Lung (tissue), 12 donors: ENCODE results near the gene ADIRF. TPM values are rescaled to one million over a fixed set of nuclear protein-coding genes. Genes with fewer than 3 reads are reported as not detected.
"Not testable (repeated sequence)": the region's sequence is repeated elsewhere in the genome, so short reads cannot be mapped to it uniquely, and the experiment has no call there.

Source experiments
- ATAC-seq: fragments of 200-7000 bp; cut with Tn5 transposase; one replicate; pipeline ENCODE4 v1.9.1; 2020; ENCODE audit warnings: moderate number of reproducible peaks; ENCODE audit not compliant: insufficient read depth, low FRiP score
- DNase-seq, 3 donors: peaks; one replicate each; pipeline ENCODE4 v3.0.0-alpha.2; 2013 to 2017
- H3K27ac ChIP-seq, 2 donors: one replicate each; pipeline ENCODE4 v1.5.1; 2013; ENCODE audit warnings: mild to moderate bottlenecking in 2 of 2, moderate library complexity in 2 of 2, control low read depth in 1 of 2, inconsistent platforms in 1 of 2, low read depth in 1 of 2, low read length in 1 of 2
- H3K27me3 ChIP-seq, 3 donors: one replicate each; pipeline ENCODE4 v1.5.1; 2013; ENCODE audit warnings: low read length in 2 of 3; ENCODE audit not compliant: control insufficient read depth in 3 of 3, insufficient read depth in 3 of 3
- H3K36me3 ChIP-seq, 4 donors: one replicate each; pipeline ENCODE4 v1.5.1; 2013; ENCODE audit warnings: low read length in 4 of 4, mild to moderate bottlenecking in 1 of 4, moderate library complexity in 1 of 4; ENCODE audit not compliant: control insufficient read depth in 4 of 4, insufficient read depth in 4 of 4
- H3K4me1 ChIP-seq, 5 donors: one replicate each; pipeline ENCODE4 v1.5.1; 2013; ENCODE audit warnings: low read length in 5 of 5, mild to moderate bottlenecking in 2 of 5, moderate library complexity in 1 of 5; ENCODE audit not compliant: control insufficient read depth in 5 of 5, insufficient read depth in 5 of 5
- H3K4me3 ChIP-seq: one replicate; pipeline ENCODE4 v1.5.1; 2013; ENCODE audit warnings: mild to moderate bottlenecking, control low read depth, moderate library complexity
- H3K9ac ChIP-seq, 2 donors: one replicate each; pipeline ENCODE4 v1.5.1; 2013; ENCODE audit warnings: low read length in 2 of 2, control low read depth in 1 of 2; ENCODE audit not compliant: insufficient read depth in 1 of 2
- H3K9me3 ChIP-seq, 4 donors: one replicate each; pipeline ENCODE4 v1.5.1; 2013; ENCODE audit warnings: low read length in 3 of 4, mild to moderate bottlenecking in 1 of 4, moderate library complexity in 1 of 4; ENCODE audit not compliant: control insufficient read depth in 4 of 4, insufficient read depth in 3 of 4
- CTCF ChIP-seq: IDR thresholded peaks from 2 replicates; pipeline ENCODE4 v1.5.1; 2012; ENCODE audit warnings: mild to moderate bottlenecking; ENCODE audit errors: control extremely low read depth, extremely low read depth
- WGBS, 2 donors: extraction: QIAGEN DNeasy Blood & Tissue Kit; methylation state at CpG; one replicate each; pipeline ENCODE4 v1.1.7; 2013; 5-methylcytosine and 5-hydroxymethylcytosine counted together
- polyA plus RNA-seq, 2 donors: library from polyadenylated mRNA; stranded (reverse); fragments of 200-250 nt; gene quantifications; one replicate each; pipeline ENCODE4 v1.2.1, GENCODE V29; 2013
- total RNA-seq, 2 donors: library from RNA; depleted of rRNA in 1 of 2; stranded (reverse); fragments of >200 nt in 1 of 2; gene quantifications; one replicate each; pipeline ENCODE4 v1.2.1, GENCODE V29; 2014 to 2021
- donor health status: control.
- donor health status: control.
- donor health status: Bipolar disorder and iron deficiency.
- donor health status: healthy.
- donor health status: DM: yes; HTN: yes; CAD: no.

Gene ADIRF
- total and polyA plus RNA-seq, 4 donors: 61.4 to 597 (median 320) TPM

GRCh38 chr10:87000491-87000890, 32.2 kb downstream of the ADIRF start:
- H3K4me3 ChIP-seq: no peak overlapping the region
- no peaks in the 10 kb centered on the region for H3K36me3 ChIP-seq
- ATAC-seq (no peak), DNase-seq (no peak)
- no peak for TF ChIP-seq CTCF
- no peaks in the 10 kb centered on the region for H3K9me3 ChIP-seq
- 75 to 84% methylated on average over 3 of the region's 3 CpGs for WGBS, 2 donors
- no peaks in the 10 kb centered on the region for H3K27me3 ChIP-seq
- no peak overlapping the region for H3K27ac ChIP-seq
- H3K4me1 ChIP-seq: no peaks in the 10 kb centered on the region
- H3K9ac ChIP-seq: no peak overlapping the region

- not testable (repeated sequence) for H3K4me1 ChIP-seq, ATAC-seq, H3K27me3 ChIP-seq, DNase-seq, H3K9me3 ChIP-seq, H3K27ac ChIP-seq, H3K4me3 ChIP-seq, H3K9ac ChIP-seq, H3K36me3 ChIP-seq
- 63 to 80% methylated on average over 1 of the region's 1 CpG for WGBS, 2 donors
Observed at GRCh38 chr10:87007124-87007523, 38.8 kb downstream of the ADIRF start.

GRCh38 chr10:87007674-87008073, 39.4 kb downstream of the ADIRF start:
- 77 to 87% methylated on average over 6 of the region's 6 CpGs for WGBS, 2 donors
- ATAC-seq, H3K27ac ChIP-seq, H3K4me3 ChIP-seq, H3K9me3 ChIP-seq, H3K36me3 ChIP-seq, H3K4me1 ChIP-seq, DNase-seq, H3K9ac ChIP-seq, H3K27me3 ChIP-seq: not testable (repeated sequence)

- ATAC-seq, H3K4me3 ChIP-seq, H3K9ac ChIP-seq, H3K27me3 ChIP-seq, DNase-seq, H3K9me3 ChIP-seq, H3K27ac ChIP-seq, H3K36me3 ChIP-seq, H3K4me1 ChIP-seq: not testable (repeated sequence)
- WGBS, 2 donors: 92 to 94% methylated on average over 7 of the region's 7 CpGs
Observed at GRCh38 chr10:87008303-87008702, 40.0 kb downstream of the ADIRF start.

GRCh38 chr10:87009134-87009696, 40.9 kb downstream of the ADIRF start:
- H3K36me3 ChIP-seq, DNase-seq, H3K4me1 ChIP-seq, H3K27ac ChIP-seq, H3K9me3 ChIP-seq, H3K9ac ChIP-seq, H3K27me3 ChIP-seq, ATAC-seq, H3K4me3 ChIP-seq: not testable (repeated sequence)
- WGBS, 2 donors: 95% methylated on average over 16 to 18 of the region's 18 CpGs

- not testable (repeated sequence) for H3K4me1 ChIP-seq, H3K36me3 ChIP-seq, DNase-seq, H3K4me3 ChIP-seq, ATAC-seq, H3K27me3 ChIP-seq, H3K9ac ChIP-seq, H3K27ac ChIP-seq, H3K9me3 ChIP-seq
- 16 to 30% methylated on average over 3 of the region's 3 CpGs for WGBS, 2 donors
Observed at GRCh38 chr10:87013528-87013927, 45.2 kb downstream of the ADIRF start.

- not testable (repeated sequence) for H3K4me1 ChIP-seq, H3K36me3 ChIP-seq, H3K9me3 ChIP-seq, H3K27me3 ChIP-seq, H3K9ac ChIP-seq, H3K27ac ChIP-seq, H3K4me3 ChIP-seq, ATAC-seq
- WGBS, 2 donors: 82 to 88% methylated on average over 9 of the region's 10 CpGs
- peak in 2 of 3 donors; percentile 8 to 25 for DNase-seq
Observed at GRCh38 chr10:87014986-87015716, 46.9 kb downstream of the ADIRF start.
